Measurements from ENCODE around the gene REEP1.

REEP1 gene

GRCh38 chr2:86297382-86298147, 39.9 kb downstream of the REEP1 start:
- DNase-seq (ENCODE audit: low read depth, low spot score): no peak
- Histone ChIP-seq H3K4me1 (ENCODE audit: insufficient read depth, insufficient read length) (no peaks in the 10 kb centered on the region), H3K36me3 (ENCODE audit: insufficient read depth, insufficient read length, low read length) (no peaks in the 10 kb centered on the region), H3K4me3 (ENCODE audit: insufficient read length, low read depth) (no peak overlapping the region), H3K9ac (ENCODE audit: insufficient read length, low read depth) (no peak overlapping the region), H3K9me3 (ENCODE audit: insufficient read depth, low read length) (no peaks in the 10 kb centered on the region), H3K27me3 (ENCODE audit: insufficient read depth, insufficient read length) (no peaks in the 10 kb centered on the region)
- TF ChIP-seq YY1 (IDR thresholded peaks at IDR 0.05; ENCODE audit: insufficient read depth, insufficient read length) (no peak), ZNF274 (IDR thresholded peaks at IDR 0.05; ENCODE audit: low read depth, low read length) (no peak)

GRCh38 chr2:86296947-86297346, 40.5 kb downstream of the REEP1 start:
- no peak for DNase-seq (ENCODE audit: low read depth, low spot score)
- TF ChIP-seq YY1 (IDR thresholded peaks at IDR 0.05; ENCODE audit: insufficient read depth, insufficient read length): no peak
- Histone ChIP-seq H3K9me3 (ENCODE audit: insufficient read depth, low read length) (no peaks in the 10 kb centered on the region), H3K4me1 (ENCODE audit: insufficient read depth, insufficient read length) (no peaks in the 10 kb centered on the region), H3K4me3 (ENCODE audit: insufficient read length, low read depth) (no peak overlapping the region), H3K36me3 (ENCODE audit: insufficient read depth, insufficient read length, low read length) (no peaks in the 10 kb centered on the region), H3K27me3 (ENCODE audit: insufficient read depth, insufficient read length) (no peaks in the 10 kb centered on the region), H3K9ac (ENCODE audit: insufficient read length, low read depth) (no peak overlapping the region)

- TF ChIP-seq ZNF274 (IDR thresholded peaks at IDR 0.05; ENCODE audit: low read depth, low read length): no peak
- no peak for DNase-seq (ENCODE audit: low read depth, low spot score)
- no peaks in the 10 kb centered on the region for H3K9me3 ChIP-seq (ENCODE audit: insufficient read depth, low read length)
- H3K9ac ChIP-seq (ENCODE audit: insufficient read length, low read depth): no peak overlapping the region
- H3K4me3 ChIP-seq (ENCODE audit: insufficient read length, low read depth): no peak overlapping the region
- H3K36me3 ChIP-seq (ENCODE audit: insufficient read depth, insufficient read length, low read length): no peaks in the 10 kb centered on the region
- no peaks in the 10 kb centered on the region for H3K27me3 ChIP-seq (ENCODE audit: insufficient read depth, insufficient read length)
- H3K4me1 ChIP-seq (ENCODE audit: insufficient read depth, insufficient read length): no peaks in the 10 kb centered on the region
These were observed 42.4 kb downstream of the REEP1 start for GRCh38 chr2:86295066-86295465.

GRCh38 chr2:86293612-86294011, 43.8 kb downstream of the REEP1 start:
- no peaks in the 10 kb centered on the region for H3K27me3 ChIP-seq (ENCODE audit: insufficient read depth, insufficient read length)
- DNase-seq (ENCODE audit: low read depth, low spot score): no peak

GRCh38 chr2:86292571-86293515, 44.6 kb downstream of the REEP1 start:
- Histone ChIP-seq H3K27me3 (ENCODE audit: insufficient read depth, insufficient read length) (no peaks in the 10 kb centered on the region), H3K4me3 (ENCODE audit: insufficient read length, low read depth) (no peak overlapping the region), H3K9me3 (ENCODE audit: insufficient read depth, low read length) (no peaks in the 10 kb centered on the region), H3K36me3 (ENCODE audit: insufficient read depth, insufficient read length, low read length) (no peaks in the 10 kb centered on the region), H3K4me1 (ENCODE audit: insufficient read depth, insufficient read length) (no peaks in the 10 kb centered on the region), H3K9ac (ENCODE audit: insufficient read length, low read depth) (no peak overlapping the region)
- TF ChIP-seq ZNF274 (IDR thresholded peaks at IDR 0.05; ENCODE audit: low read depth, low read length) (no peak), SUZ12 (IDR thresholded peaks at IDR 0.05; ENCODE audit: extremely low read depth, insufficient read depth, insufficient read length) (no peak), YY1 (IDR thresholded peaks at IDR 0.05; ENCODE audit: insufficient read depth, insufficient read length) (no peak)
- DNase-seq (ENCODE audit: low read depth, low spot score): no peak

More at GRCh38 chr2:86293612-86294011, 43.8 kb downstream of the REEP1 start:
- H3K4me3 ChIP-seq (ENCODE audit: insufficient read length, low read depth): no peak overlapping the region
- TF ChIP-seq SUZ12 (IDR thresholded peaks at IDR 0.05; ENCODE audit: extremely low read depth, insufficient read depth, insufficient read length): no peak
- no peak for TF ChIP-seq YY1 (IDR thresholded peaks at IDR 0.05; ENCODE audit: insufficient read depth, insufficient read length)
- TF ChIP-seq ZNF274 (IDR thresholded peaks at IDR 0.05; ENCODE audit: low read depth, low read length): no peak
- no peaks in the 10 kb centered on the region for H3K9me3 ChIP-seq (ENCODE audit: insufficient read depth, low read length)
- H3K9ac ChIP-seq (ENCODE audit: insufficient read length, low read depth): no peak overlapping the region
- no peaks in the 10 kb centered on the region for H3K36me3 ChIP-seq (ENCODE audit: insufficient read depth, insufficient read length, low read length)
- H3K4me1 ChIP-seq (ENCODE audit: insufficient read depth, insufficient read length): no peaks in the 10 kb centered on the region

GRCh38 chr2:86291328-86291662, 46.1 kb downstream of the REEP1 start:
- no peak for DNase-seq (ENCODE audit: low read depth, low spot score)
- Histone ChIP-seq H3K4me1 (ENCODE audit: insufficient read depth, insufficient read length) (no peaks in the 10 kb centered on the region), H3K27me3 (ENCODE audit: insufficient read depth, insufficient read length) (no peaks in the 10 kb centered on the region), H3K9ac (ENCODE audit: insufficient read length, low read depth) (no peak overlapping the region), H3K9me3 (ENCODE audit: insufficient read depth, low read length) (no peaks in the 10 kb centered on the region), H3K36me3 (ENCODE audit: insufficient read depth, insufficient read length, low read length) (no peaks in the 10 kb centered on the region), H3K4me3 (ENCODE audit: insufficient read length, low read depth) (no peak overlapping the region)
- TF ChIP-seq YY1 (IDR thresholded peaks at IDR 0.05; ENCODE audit: insufficient read depth, insufficient read length): no peak
- no peak for TF ChIP-seq ZNF274 (IDR thresholded peaks at IDR 0.05; ENCODE audit: low read depth, low read length)
- no peak for TF ChIP-seq SUZ12 (IDR thresholded peaks at IDR 0.05; ENCODE audit: extremely low read depth, insufficient read depth, insufficient read length)

GRCh38 chr2:86290596-86291327, 46.7 kb downstream of the REEP1 start:
- Histone ChIP-seq H3K9ac (ENCODE audit: insufficient read length, low read depth) (no peak overlapping the region), H3K9me3 (ENCODE audit: insufficient read depth, low read length) (no peaks in the 10 kb centered on the region), H3K36me3 (ENCODE audit: insufficient read depth, insufficient read length, low read length) (no peaks in the 10 kb centered on the region), H3K4me1 (ENCODE audit: insufficient read depth, insufficient read length) (peaks cover 3% of the 10 kb centered on the region), H3K27me3 (ENCODE audit: insufficient read depth, insufficient read length) (no peaks in the 10 kb centered on the region), H3K4me3 (ENCODE audit: insufficient read length, low read depth) (no peak overlapping the region)
- TF ChIP-seq YY1 (IDR thresholded peaks at IDR 0.05; ENCODE audit: insufficient read depth, insufficient read length) (no peak), SUZ12 (IDR thresholded peaks at IDR 0.05; ENCODE audit: extremely low read depth, insufficient read depth, insufficient read length) (no peak), ZNF274 (IDR thresholded peaks at IDR 0.05; ENCODE audit: low read depth, low read length) (no peak)
- no peak for DNase-seq (ENCODE audit: low read depth, low spot score)
